H54 (cell line): Measurements from ENCODE around the gene CLEC3B.
"Not testable (repeated sequence)": the region's sequence is repeated elsewhere in the genome, so short reads cannot be mapped to it uniquely, and the experiment has no call there.

ENCODE experiments used
- DNase-seq: peaks from one replicate; pipeline ENCODE4 v3.0.0; 2011; ENCODE audit warnings: low spot score, mixed read lengths; ENCODE audit not compliant: insufficient read length
- FAIRE-seq: peaks from 3 replicates; lab custom pipeline; 2011; peaks lifted over from hg19 to GRCh38; lab: Jason Lieb, UNC
- POLR2A ChIP-seq: IDR thresholded peaks from 2 replicates; pipeline ENCODE4 v1.6.1; 2011; ENCODE audit warnings: low read depth, mild to moderate bottlenecking, low read length

The CLEC3B gene

DNA sequence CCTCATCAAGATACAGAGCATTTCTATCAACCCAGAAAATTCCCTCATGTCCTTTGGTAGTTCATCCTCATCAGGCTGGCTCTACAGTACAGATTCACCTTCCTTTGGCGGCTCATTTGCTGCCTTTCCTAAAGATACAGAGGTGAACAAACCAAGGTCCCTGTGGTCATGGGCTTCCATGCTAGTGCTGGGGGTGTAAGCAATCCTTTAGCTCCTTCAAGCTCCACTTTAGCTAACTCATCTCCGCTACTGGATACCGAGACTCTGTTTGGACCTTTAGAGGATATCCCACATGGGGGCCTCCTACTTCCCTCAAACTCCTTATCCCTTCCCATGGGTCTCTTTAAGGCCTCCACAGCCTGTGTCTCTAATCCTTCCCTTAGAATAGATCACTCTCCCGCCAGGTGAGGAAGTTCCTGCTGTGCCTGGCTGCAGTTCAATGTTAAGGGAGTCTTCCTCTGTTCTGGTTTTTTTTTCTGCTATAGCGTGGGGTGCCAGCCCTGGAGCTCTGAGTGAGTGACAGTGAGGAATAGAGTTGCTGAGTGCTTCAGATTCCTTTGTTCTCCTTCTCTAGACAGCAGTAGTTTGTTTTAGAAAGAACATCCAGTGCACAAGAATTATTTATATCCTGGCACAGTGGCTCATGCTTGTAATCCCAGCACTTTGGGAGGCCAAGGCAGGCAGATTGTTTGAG is 30.7 kb downstream of the CLEC3B start:
- FAIRE-seq (no peak), DNase-seq (no peak)
- TF ChIP-seq POLR2A = no peak

DNA sequence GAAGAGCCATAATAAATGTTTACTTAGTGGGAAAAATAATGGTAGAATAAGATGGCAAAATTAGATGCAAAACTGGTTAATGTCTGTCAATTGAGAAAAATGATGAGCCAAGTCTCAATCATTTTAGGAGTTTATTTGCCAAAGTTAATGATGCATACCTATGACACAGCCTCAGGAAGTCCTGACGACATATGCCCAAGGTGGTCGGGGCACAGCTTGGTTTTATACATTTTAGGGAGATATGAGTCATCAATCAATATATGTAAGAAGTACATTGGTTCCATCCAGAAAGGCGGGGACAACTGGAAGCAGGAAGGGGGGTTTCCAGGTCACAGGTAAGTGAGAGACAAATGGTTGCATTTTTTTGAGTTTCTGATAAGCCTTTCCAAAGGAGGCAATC is 31.5 kb downstream of the CLEC3B start:
- TF ChIP-seq POLR2A = no peak
- FAIRE-seq = no peak
- DNase-seq = no peak

DNA sequence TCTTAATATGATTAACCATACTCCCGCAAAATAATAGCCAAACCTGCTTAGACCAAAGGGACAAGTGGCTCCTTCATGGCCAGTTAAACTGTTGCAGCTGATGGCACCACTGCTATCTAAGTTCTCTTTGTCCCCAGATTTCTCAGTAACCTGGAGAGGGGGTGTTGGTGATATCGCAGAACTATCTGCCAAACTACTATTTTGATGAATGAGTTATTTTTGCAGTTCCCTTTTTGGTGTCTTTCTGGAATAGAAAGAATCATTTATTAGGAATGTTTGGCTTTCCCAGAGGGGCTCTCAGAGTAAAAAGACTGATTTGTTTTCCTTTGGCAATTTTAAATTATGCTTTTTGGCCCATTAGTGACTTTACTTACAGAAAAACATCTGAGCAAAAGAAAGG is 33.0 kb downstream of the CLEC3B start:
- DNase-seq (no peak), FAIRE-seq (no peak)
- no peak for TF ChIP-seq POLR2A

DNA sequence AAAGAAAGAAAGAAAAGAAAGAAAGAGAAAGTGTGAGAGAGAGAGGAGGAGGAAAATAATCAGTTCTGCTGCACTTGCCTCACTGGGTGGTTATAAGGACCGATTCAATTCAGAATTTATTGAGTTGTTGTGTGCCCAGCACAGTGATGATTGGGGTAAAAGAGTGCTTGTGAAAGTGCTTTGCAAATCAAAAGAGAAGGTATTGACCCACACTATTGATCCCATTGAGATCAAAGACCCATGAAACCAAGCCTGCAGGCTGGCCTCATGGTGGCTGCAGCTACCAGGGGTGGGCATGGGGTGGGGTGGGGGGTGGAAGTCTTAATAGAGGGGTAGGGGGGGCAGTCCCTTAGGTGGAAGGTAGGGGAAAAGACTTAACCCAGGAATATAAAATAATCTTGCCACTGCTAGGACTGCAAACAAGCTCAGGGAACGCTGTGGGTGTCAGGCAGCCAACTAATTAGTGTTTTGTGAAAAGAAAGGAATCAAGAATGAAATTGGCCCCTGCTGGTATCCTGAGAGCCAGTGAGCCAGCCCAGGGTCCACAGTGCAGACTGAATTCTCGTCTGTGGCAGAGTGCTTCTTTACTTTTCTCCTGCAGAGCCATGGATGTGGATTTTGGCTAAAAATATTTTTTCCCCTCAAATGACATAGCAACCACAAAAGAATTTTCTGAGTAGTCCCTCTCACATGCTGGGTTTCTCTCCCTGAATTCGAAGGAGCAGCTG is 34.2 kb downstream of the CLEC3B start:
- FAIRE-seq = no peak
- no peak for DNase-seq
- TF ChIP-seq POLR2A = no peak

DNA sequence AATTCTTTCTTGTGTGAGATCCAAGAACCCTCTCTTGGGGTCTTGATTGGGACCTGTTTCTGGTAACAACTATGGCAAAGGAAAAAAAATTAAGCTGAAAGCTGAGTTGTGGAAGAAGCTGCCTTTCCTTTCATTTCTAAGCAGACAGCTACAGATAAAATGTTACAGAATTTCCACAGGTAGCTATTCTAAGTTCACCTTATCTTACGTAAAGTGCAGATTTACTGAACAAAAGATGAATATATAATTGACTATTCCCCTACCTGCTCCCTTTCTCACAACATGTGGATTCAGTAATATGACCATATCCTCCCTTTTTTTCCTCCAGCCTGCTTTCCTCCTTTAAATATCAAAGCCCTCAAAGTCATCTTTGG is 36.6 kb downstream of the CLEC3B start:
- DNase-seq (no peak), FAIRE-seq (no peak)
- TF ChIP-seq POLR2A = no peak

DNA sequence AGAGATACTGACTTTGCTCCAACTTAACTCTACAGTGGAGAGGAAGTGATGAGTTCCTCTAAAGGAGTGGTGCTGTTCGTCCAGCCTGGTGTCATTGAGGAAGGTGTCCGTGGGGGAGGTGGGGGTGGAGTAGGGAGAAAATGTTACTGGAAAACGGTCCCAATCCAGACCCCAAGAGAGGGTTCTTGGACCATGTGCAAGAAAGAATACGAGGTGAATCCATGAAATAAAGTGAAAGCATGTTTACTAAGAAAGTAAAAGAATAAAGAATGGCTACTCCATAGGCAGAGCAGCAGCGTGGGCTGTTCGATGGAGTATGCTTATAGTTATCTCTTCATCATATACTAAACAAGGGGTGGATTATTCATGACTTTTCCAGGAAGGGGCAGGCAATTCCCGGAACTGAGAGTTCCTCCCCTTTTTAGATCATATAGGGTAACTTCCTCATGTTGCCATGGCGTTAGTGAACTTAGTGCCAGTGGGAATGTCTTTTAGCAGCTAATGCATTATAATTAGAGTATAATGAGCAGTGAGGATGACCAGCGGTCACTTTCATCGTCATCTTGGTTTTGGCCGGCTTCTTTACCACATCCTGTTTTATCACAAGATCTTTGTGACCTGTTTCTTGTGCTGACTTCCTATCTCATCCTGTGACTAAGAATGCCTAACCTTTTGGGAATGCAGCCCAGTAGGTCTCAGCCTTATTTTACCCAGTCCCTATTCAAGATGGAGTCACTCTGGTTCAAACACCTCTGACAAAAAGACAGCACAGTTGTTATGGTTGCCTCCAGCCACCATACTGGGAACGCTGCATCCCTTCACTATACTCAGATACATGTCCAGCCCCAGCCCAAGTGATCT is 38.6 kb downstream of the CLEC3B start:
- peak; percentile 87 for FAIRE-seq
- no peak for TF ChIP-seq POLR2A
- no peak for DNase-seq

DNA sequence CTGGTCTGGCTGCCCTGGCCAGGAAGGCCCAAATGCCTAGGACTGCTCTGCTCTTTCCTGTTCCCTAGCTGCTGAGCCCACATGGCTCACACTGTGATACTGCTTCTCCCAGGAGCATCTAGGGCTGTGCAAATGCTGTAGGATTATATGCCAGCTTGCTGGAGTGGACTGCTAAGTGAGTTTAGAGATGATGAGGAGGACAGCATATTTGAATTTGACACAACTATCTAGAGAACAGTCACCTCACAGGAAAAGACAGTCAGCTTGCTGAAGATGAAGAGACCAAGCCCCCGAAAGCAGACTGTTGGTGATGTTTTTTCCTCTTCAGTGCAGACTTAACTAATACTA is 39.2 kb downstream of the CLEC3B start:
- no peak for FAIRE-seq
- no peak for DNase-seq
- no peak for TF ChIP-seq POLR2A

DNA sequence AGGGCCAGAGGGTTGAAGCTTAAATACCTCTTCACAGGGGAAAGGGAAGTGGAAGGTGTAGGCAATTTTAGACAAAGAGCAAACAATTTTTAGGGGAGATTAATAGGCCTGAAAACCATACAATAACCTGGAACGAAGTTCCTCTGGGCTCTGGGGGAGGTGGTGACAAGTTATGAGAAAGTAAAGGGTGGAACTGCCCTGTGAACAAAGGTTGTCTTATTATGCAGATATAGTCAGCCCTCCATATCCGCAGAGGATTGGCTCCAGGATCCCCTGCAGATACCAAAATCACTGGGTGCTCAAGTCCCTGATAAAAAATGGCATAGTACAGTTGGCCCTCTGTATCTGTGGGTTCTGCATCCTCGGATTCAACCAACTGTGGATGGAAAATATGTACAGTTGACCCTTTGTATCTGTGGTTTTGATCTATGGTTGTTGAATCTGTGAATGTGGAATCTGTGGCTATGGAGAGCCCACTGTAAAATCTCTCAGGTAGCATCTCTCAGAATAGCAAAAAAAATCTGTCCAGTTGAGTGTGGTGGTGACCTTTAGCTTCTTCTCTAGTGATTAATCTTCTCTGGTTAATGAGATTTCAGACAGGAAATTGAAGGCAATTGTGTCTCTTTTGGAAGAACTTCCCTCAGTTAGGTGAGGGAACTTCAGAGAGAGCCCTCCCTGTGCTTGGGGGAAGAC is 40.2 kb downstream of the CLEC3B start:
- no peak for TF ChIP-seq POLR2A
- DNase-seq = no peak
- no peak for FAIRE-seq

DNA sequence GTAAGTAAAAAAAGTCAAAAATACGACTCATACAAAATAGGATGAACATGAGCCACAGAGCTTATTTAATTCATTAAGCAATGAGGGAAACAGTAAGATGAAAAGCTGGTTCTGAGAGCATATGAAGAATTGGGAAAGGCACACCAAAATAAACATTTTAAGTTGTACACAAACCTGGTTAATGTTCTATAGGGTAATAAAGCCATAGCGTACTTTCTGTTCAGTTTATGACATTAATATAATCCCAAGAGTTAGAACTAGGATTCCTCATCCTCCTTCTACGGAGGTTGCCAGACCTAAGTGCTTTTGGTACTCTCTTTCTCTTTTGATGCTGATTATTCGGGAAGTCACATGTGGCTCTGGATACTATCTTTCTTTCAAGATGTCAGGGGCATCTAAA is 41.4 kb downstream of the CLEC3B start:
- no peak for FAIRE-seq
- TF ChIP-seq POLR2A = no peak
- DNase-seq = no peak

DNA sequence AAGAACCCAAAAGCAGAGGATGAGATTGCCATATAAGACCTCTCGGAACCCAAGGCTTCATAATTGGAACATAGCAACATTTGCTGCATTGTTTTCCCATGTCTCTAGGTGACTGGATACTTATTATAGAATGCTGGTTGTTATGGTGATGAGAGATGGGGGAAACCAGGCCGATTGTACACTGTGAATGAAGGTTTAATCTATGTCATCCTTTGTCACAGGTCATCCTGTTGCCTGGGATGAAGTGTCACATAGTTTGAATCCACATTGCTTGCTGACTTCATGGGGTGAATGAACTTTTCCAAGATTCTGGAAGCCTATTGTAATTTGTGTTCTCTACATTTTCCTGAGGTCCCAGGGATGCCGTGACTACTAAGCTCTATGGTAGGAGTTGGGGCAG is 41.8 kb downstream of the CLEC3B start:
- no peak for TF ChIP-seq POLR2A
- FAIRE-seq (no peak), DNase-seq (no peak)

DNA sequence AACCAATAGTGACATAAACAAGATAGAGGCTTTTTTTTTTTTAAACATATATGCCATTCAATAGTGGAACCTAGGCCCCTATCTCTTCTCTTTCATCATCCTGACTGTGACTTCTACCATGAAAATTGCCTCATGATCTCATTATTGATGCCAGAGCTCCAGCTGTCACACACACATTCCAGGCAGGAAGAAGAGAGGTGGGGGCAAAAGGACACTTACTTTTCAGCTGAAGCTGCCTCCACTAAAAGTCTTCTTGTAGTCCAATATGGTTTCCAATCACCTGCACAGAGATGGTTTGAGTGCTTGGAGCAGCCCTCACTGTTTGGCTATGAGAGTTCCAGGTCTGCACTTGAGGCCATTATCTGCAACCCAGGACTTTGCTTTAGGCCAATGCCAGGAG is 45.0 kb downstream of the CLEC3B start:
- no peak for TF ChIP-seq POLR2A
- no peak for DNase-seq
- FAIRE-seq = no peak

DNA sequence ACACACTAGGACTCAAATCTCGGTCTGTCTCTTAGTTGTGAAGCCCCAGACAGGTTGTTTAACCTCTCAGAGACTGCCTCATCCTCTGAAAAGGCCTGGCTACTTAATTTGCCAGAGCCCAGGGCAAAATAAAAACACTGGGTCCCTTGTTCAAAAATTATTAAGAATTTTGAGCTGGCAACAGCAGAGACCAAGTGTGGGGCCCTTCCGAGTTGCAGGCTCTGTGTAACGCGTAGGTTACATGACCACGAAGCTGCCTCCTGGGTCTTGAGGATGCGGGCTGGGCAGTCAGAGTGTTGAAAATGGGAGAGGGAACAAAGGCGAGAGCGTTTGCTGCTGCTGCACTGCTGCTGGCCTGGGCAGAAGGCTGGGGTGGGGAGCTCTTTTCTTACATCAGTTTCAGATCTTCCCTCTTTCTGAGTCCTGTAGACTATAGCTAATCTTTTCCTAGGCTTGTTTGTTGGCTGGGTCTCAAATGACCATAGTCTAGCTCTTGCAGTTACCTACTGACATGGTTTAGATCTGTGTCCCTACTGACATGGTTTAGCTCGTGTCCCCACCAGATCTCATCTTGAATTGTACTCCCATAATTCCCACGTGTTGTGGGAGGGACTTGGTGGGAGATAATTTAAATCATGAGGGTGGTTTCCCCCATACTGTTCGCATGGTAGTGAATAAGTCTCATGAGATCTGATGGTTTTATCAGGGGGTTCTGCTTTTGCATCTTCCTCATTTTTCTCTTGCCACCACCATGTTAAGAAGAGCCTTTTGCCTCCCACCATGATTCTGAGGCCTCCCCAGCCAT is 49.9 kb downstream of the CLEC3B start:
- DNase-seq (no peak), FAIRE-seq (no peak)
- TF ChIP-seq POLR2A = no peak

DNA sequence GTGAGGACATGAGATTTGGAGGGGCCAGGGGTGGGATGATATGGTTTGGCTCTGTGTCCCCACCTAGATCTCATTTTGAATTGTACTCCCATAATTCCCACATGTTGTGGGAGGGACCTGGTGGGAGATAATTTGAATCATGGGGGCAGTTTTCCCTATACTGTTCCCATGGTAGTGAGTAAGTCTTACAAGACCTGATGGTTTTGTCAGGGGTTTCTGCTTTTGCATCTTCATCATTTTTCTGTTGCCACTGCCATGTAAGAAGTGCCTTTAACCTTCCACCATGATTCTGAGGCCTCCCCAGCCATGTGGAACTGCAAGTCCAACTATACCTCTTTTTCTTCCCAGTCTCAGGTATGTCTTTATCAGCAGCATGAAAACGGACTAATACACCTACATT is 52.2 kb downstream of the CLEC3B start:
- not testable (repeated sequence) for DNase-seq, FAIRE-seq

DNA sequence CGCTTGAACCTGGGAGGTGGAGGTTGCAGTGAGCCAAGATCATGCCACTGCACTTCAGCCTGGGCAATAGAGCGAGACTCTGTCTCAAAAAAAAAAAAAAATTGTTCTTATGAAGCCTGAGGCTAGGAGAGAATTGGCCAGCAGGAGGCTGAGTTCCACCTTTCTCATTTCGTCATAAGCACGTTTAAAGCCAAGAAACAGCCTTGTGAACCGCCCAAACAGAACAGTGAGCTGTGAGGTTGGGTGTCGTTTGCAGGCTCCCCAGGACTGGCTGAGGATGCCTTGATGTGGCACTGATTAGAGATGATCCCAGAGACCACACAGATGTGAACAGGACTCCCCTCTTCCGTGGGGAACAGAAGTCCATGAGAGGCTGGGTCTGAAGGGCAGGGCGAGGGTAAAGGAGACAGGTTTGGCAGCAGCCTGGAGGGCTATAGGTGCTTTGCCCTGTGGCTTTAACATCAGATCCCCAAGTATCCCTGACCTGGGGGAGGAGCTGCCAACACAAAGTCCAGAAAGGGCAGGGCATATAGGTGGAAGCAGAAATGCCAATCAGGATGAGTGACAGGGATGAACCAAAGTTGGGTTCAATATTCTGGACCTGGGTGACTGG is 52.9 kb downstream of the CLEC3B start:
- TF ChIP-seq POLR2A = no peak
- FAIRE-seq (no peak), DNase-seq (no peak)
